ENCODE results near the gene NR2F1. TPM values are rescaled to one million over a fixed set of nuclear protein-coding genes. Genes with fewer than 3 reads are reported as not detected.

The NR2F1 gene
- total RNA-seq, result 43.0 and 45.7 TPM in 2 replicates

DNA sequence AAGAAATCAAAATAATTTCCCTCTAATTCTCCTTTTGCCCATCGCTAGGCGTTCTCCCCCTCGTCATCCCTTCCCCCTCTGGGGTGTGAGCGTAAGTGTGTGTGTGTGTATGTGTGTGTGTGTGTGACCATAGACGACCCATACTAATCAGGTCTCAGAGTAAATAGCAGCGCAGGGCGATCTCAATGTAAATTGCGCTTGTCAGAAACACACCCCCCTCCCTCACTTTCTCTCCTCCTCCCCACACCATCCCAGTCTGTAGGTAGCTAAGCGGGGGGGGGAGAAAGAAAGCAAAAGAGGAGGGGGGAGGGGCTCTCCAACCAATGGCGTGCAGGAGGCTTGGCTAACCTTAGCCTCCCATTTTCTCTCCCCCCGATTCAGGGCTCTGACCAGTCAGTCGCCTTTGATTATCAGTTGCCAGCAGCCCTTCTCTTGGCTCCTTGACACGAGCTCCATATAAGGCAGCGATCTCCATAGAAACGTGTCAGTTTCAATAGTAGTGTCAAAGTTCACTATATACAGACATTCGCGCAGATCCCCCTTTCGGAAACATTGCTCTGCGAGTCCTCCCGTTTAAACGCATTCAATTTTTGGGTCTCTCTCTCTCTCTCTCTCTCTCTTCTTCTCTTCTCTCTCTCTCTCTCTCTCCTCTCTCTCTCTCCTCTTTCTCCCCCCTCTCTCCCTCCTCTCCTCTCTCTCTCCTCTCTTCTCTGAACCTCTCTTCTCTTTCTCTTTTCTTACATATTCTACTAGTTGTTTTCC is at the start of gene NR2F1:
Gene NR2F1, plus strand, starts transcription at position 546 of the 762 bp plus-strand sequence. CDS start 1,802 bp downstream, outside the sequence.

DNA sequence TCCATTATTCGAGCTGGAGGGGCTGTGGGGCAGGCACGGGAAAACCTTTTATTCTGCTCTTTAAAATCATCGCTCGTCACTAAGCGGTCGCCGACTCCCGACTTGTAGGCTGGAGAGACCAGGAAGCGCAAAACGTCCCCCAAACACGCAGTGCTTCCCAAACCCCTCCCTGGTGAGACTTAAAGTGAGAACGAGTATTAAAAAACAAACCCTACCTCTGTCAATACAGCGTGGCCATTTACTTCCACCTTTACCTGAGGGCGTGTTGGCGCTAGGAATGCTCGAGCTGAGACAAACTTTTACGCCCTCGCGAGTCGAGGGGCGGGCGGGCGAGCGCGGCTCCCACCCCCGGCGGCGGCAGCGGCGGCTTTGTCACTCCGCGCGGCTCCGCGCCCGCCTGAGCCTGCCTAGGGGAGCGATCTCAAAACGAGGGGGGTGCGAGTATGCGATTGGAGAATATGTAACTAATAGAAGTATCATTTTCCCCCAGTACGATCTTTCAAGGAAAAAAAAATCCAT is 2.0 kb upstream of the NR2F1 start, which contains the start of gene NR2F1-AS1:
Gene NR2F1-AS1, minus strand, starts transcription at position 293 of the 519 bp plus-strand sequence.

Other genes starting within 250 kb of the NR2F1 start
- gene NR2F1-AS1, start 2.0 kb upstream of the NR2F1 start, total RNA-seq, result 6.9 and 12.4 TPM in 2 replicates
- 0.34 and 0.75 TPM in 2 replicates for gene POU5F2, start 158.4 kb downstream of the NR2F1 start, total RNA-seq

Measured in cardiac ventricle fibroblast (primary cell).